HFF-Myc (cell line): ENCODE data around the gene TNFRSF13B.

Experiments
- DNase-seq: peaks from one replicate; pipeline ENCODE4 v3.0.0-alpha.2; 2011; ENCODE audit warnings: low read depth; ENCODE audit errors: extremely low read depth
- H3K4me3 ChIP-seq: replicated peaks from 2 replicates; pipeline ENCODE4 v1.5.1; 2011; ENCODE audit warnings: low read depth, mild to moderate bottlenecking, control low read depth, low read length
- TF ChIP-seq, protein P1 (sequence below): IDR thresholded peaks from 2 replicates; pipeline ENCODE4 v1.5.1; 2012; ENCODE audit warnings: mild to moderate bottlenecking, low read depth, low read length, control low read depth; ENCODE audit errors: missing control alignments

Gene TNFRSF13B

DNA sequence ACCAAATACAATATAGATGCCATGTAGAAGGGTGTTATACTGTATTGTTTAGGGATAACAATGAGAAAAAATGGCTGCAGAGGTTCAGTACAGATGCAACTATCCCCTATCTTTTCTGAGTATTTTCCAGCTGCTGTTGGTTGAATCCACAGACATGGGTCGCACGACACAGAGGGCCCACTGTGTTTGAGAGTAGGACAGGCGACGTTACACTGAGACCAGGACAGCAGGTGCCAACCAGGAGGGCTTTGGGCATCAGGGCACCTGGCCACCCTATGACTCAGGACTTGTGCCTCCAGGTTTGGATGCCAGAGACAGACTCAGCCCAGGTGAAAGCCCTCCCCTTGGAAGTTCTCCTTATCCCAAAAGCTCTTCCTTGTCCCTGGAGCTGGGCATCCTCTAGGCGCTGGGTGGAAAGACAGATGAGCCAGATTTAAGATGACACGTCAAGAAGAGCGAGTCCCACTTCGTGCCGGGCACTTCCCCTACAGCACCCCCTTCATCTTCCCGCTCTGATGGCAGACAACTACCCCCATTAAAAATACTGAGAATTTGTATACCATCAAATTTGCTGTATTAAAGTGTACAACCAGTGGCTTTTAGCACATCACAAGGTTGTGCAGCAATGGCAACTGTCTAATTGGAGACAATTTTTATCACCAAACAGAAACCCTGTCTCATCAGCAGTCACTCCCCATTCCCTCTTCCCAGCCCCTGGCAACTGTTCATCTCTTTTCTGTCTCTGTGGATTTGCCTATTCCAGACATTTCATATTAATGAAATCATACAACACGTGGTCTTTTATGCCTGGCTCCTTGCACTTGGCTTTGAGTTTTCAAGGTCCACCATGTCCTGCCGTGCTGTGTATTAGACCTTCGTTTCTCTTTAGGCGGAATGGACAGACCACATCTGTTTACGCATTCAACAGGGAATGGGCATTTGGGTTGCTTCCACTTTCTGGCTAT, 30.6 kb downstream of the TNFRSF13B start:
- no peak for DNase-seq
- TF ChIP-seq, protein P1, sequence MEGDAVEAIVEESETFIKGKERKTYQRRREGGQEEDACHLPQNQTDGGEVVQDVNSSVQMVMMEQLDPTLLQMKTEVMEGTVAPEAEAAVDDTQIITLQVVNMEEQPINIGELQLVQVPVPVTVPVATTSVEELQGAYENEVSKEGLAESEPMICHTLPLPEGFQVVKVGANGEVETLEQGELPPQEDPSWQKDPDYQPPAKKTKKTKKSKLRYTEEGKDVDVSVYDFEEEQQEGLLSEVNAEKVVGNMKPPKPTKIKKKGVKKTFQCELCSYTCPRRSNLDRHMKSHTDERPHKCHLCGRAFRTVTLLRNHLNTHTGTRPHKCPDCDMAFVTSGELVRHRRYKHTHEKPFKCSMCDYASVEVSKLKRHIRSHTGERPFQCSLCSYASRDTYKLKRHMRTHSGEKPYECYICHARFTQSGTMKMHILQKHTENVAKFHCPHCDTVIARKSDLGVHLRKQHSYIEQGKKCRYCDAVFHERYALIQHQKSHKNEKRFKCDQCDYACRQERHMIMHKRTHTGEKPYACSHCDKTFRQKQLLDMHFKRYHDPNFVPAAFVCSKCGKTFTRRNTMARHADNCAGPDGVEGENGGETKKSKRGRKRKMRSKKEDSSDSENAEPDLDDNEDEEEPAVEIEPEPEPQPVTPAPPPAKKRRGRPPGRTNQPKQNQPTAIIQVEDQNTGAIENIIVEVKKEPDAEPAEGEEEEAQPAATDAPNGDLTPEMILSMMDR: no peak
- H3K4me3 ChIP-seq: no peak overlapping the region

DNA sequence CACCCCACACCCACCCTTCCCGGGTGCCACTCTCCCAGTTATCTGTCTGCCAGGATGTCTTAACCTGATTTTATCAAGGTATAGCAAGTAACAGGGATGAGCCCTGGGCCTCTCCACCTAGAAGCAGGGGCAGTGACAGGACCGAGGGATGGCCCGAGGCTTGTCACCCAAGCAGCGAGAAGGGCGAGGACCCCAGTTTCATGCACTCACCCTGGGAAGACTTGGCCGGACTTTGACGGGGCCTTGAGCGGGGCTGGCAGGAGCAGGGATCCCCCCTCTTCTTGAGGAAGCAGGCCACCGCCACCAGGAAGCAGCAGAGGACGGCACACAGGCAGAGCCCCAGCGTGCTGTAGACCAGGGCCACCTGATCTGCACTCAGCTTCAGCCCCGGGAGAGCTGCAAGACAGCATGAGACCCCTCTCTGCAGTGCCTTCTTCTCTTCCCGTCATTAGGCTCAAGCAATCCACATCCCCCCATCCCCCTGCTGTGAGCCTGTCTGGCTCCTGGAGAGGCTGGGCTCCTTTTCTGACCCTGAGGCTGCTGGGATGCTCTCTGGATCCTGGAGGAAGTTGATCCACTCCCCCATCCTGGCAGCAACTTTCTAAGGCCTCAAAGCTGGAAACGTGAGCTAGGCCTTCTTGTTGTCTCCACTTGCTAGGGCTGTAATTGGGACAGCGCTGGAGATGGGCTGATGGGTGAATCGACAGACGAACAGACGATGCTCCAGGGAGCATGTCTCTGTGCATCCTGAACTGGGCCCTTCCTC, 31.6 kb downstream of the TNFRSF13B start:
- DNase-seq: no peak
- H3K4me3 ChIP-seq: no peak overlapping the region
- TF ChIP-seq, protein P1: no peak

DNA sequence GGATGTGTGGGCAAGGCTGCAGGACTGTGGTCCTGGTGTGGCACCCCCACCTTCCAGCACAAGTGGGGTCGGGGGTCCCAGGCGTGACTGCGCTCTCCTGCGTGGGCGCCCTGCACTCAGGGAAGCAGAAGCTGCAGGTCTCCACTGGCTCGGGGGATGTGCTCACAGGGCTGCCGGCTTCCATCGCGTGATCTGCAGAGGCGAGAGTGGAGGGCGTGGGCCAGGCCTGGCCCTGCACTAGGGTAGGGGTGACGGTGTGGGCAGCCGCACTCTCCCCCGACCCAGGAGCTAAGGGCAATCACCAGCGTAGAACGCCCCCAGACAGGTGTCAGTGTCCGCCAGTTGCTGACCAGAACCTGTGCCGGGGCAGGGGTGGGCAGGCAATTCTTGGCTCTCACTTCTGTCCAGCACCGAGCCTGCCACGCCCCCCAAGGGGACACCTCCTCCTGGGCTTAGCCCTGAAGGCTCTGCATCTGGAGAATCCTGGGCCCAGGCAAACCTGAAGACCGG, 32.3 kb downstream of the TNFRSF13B start:
- TF ChIP-seq, protein P1: no peak
- DNase-seq: no peak
- no peak overlapping the region for H3K4me3 ChIP-seq

DNA sequence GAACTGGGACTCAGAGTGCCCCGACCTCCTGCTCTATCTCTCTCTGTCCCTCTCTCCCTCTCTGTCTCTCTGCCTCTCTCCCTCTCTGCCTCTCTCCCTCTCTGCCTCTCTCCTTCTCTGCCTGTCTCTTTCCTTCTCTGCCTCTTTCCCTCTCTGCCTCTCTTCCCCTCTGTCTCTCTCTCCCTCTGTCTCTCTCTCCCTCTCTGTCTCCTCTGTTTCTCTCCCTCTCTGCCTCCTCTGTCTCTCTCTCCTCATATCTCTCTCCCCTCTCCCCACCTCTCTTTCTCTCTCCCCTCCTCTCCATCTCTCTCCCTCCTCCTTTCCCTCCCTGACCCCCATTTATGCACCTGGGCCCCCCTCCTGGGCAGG, 32.7 kb downstream of the TNFRSF13B start:
- TF ChIP-seq, protein P1: no peak
- no peak for DNase-seq
- H3K4me3 ChIP-seq: no peak overlapping the region

DNA sequence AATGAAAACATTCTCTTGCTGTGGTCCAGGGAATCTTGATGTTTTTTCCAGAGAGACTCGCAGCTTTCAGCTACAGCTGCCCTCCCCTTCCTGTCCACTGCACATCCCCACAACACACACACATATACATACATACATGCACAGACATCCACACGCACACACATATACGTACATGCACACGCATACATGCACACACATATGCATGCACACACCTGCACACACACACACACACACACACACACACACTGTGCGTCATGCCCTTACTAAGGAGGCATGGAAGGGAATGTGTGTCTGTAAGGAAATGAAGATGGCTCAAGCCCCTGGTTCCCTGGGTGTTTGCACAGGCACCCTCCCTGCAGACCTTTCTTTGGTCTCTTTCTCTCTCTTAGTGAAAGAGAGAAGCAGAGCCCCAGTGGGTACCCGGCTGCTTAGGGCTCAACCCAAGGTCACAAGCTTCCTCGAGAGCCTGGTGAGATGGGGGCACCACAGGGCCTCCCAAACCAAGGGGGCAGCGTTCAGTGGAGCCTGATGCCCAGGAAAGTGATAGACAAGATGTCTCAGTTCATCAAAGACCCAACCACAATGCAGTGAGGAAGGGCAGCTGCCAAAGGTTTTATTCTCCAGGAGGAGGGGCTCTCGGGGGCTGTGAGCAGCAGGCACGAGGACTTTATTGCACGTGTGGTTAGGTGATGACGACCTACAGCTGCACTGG, 33.3 kb downstream of the TNFRSF13B start:
- DNase-seq: no peak
- TF ChIP-seq, protein P1: no peak
- no peak overlapping the region for H3K4me3 ChIP-seq

DNA sequence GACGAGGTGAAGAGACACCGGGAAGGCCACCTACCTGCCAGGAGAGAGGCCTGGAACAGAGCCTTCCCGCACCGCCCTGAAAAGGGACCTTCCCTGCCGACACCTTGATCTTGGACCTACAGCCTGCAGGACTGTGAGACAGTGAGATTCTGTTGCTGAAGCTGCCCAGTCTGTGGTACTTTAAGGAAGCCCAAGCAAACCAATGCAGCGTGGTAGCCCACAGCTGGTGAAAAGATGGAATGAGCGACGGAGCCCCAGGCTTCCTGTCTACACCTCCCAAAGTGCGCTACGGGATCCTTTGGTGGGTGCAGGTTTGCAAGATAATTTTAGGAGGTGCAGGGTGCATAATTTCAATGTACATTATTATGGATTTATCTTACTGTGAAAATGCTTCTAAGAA, 33.9 kb downstream of the TNFRSF13B start:
- no peak overlapping the region for H3K4me3 ChIP-seq
- DNase-seq: no peak
- TF ChIP-seq, protein P1: no peak
